Thymus (tissue), 11 donors: Measurements from ENCODE around the gene GSE1. TPM values are rescaled to one million over a fixed set of nuclear protein-coding genes. Genes with fewer than 3 reads are reported as not detected.

Source experiments
- DNase-seq, 9 donors: peaks; one replicate each; pipeline ENCODE4 v3.0.0-alpha.2; 2013; ENCODE audit warnings: low spot score in 9 of 9, low read depth in 6 of 9, missing footprints in 1 of 9
- H3K27ac ChIP-seq, 2 donors: one replicate each; pipeline ENCODE4 v1.5.1; 2013; ENCODE audit warnings: control low read depth in 1 of 2, low read depth in 1 of 2, low read length in 1 of 2, mild to moderate bottlenecking in 1 of 2, moderate library complexity in 1 of 2
- H3K27me3 ChIP-seq, 2 donors: one replicate each; pipeline ENCODE4 v1.5.1; 2013; ENCODE audit warnings: low read length in 1 of 2; ENCODE audit not compliant: control insufficient read depth in 2 of 2, insufficient read depth in 1 of 2
- H3K36me3 ChIP-seq, 2 donors: one replicate each; pipeline ENCODE4 v1.5.1; 2013; ENCODE audit warnings: low read length in 1 of 2, mild to moderate bottlenecking in 1 of 2, moderate library complexity in 1 of 2; ENCODE audit not compliant: control insufficient read depth in 2 of 2, insufficient read depth in 2 of 2
- H3K4me1 ChIP-seq, 2 donors: one replicate each; pipeline ENCODE4 v1.5.1; 2013; ENCODE audit warnings: low read length in 2 of 2; ENCODE audit not compliant: control insufficient read depth in 2 of 2, insufficient read depth in 2 of 2
- H3K4me3 ChIP-seq, 2 donors: one replicate each; pipeline ENCODE4 v1.5.1; 2013; ENCODE audit warnings: low read length in 2 of 2, control low read depth in 1 of 2, mild to moderate bottlenecking in 1 of 2
- H3K9me3 ChIP-seq, 2 donors: one replicate each; pipeline ENCODE4 v1.5.1; 2013; ENCODE audit warnings: low read length in 1 of 2, mild to moderate bottlenecking in 1 of 2; ENCODE audit not compliant: control insufficient read depth in 2 of 2, insufficient read depth in 1 of 2
- WGBS: extraction: QIAGEN DNeasy Blood & Tissue Kit; methylation state at CpG from one replicate; pipeline ENCODE4 v1.1.7; 2013; 5-methylcytosine and 5-hydroxymethylcytosine counted together
- polyA plus RNA-seq: library from polyadenylated mRNA; stranded (reverse); fragments of 200-250 nt; gene quantifications from one replicate; pipeline ENCODE4 v1.2.3, GENCODE V29; 2013
- total RNA-seq: library from RNA; stranded (reverse); fragments of 120-200 nt; gene quantifications from one replicate; pipeline ENCODE4 v1.2.4, GENCODE V29; 2013
- donor health status: healthy.

The GSE1 gene
- total and polyA plus RNA-seq, 2 donors = 29.9 to 32.4 TPM

DNA sequence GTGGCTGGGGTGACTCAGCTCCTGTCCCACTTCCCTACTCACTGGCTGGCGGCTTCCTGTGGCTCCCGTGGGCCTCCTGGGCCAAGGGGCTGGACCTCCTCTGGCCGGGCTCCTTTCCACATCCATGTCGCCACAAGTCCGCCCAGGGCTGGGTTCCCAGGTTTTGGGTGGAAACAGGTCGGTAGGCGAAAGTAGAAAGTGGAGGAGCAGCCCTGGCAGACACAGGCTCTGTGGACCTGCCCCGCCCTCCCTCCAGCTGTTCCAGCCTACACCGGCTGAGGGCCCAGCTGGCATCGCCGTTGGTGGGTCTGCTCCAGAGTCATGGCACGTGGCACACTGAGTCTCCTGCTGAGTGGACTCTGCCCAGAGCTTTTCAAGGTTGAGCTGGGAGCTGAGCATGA lies 28.7 kb downstream of the GSE1 start:
- Histone ChIP-seq H3K9me3 (peaks cover 0 to 4% of the 10 kb centered on the region in 2 donors), H3K27me3 (no peaks in the 10 kb centered on the region), H3K4me3 (no peak overlapping the region), H3K4me1 (peaks cover 0 to 22% of the 10 kb centered on the region in 2 donors), H3K27ac (no peak overlapping the region), H3K36me3 (peaks cover 88 to 94% of the 10 kb centered on the region in 2 donors)
- DNase-seq = no peak
- 94% methylated on average over 12 of the region's 12 CpGs for WGBS

DNA sequence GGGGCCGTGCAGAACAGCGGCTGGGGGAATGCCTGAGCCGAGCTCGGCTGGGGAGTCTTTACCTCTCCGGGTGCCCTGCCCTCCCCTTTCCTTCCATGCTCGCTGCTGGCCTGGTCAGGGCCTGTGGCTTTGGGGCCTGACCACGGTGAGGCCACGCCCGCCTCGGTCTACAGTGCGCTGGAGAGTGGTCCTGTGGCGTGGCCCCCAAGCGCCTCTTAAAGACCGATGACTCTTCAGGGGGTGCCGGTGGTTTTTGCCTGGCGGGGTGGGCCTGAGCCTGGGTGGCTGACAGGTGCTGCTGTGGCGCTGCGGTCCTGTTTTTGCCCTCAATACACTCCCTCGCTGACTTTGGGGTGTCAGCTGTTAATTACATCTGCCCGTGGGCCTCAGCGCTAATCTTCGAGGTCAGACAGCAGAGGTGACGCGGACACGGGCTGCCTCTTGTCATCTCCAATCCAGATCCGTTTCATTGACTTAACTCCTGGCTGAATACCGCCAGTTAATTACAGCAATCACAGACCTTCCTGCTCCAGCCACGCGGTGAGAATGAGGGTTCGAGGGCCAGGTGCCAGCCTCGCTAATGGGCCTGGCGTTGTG lies 29.7 kb downstream of the GSE1 start:
- no peaks in the 10 kb centered on the region for H3K27me3 ChIP-seq
- DNase-seq = no peak
- peaks cover 0 to 21% of the 10 kb centered on the region in 2 donors for H3K4me1 ChIP-seq
- peaks cover 0 to 4% of the 10 kb centered on the region in 2 donors for H3K9me3 ChIP-seq
- no peak overlapping the region for H3K4me3 ChIP-seq
- no peak overlapping the region for H3K27ac ChIP-seq
- peaks cover 87 to 92% of the 10 kb centered on the region in 2 donors for H3K36me3 ChIP-seq
- 95% methylated on average over 32 of the region's 32 CpGs for WGBS

DNA sequence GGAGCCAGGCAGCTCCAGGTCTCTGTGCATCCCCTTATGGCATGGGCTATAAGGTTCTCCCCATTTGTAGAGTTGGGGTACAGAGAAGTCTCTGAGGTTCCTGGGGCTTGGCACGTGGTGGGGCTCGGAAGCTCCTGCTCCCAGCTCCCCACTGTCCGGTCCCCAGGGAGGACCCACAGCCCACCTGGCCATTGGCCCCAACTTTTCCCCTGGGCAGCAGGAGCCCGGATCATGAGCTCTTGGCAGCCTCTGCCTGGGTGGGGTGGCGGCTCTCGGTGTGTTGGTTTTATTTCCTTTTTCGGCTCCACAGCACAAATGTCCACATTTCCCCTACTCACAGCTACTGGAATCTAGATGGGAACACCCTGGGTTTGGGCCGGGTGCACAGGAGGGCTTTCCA lies 30.5 kb downstream of the GSE1 start:
- H3K4me1 ChIP-seq = peaks cover 0 to 17% of the 10 kb centered on the region in 2 donors
- peaks cover 90 to 92% of the 10 kb centered on the region in 2 donors for H3K36me3 ChIP-seq
- 94% methylated on average over 8 of the region's 8 CpGs for WGBS
- DNase-seq = no peak
- no peaks in the 10 kb centered on the region for H3K27me3 ChIP-seq
- H3K9me3 ChIP-seq = peaks cover 0 to 4% of the 10 kb centered on the region in 2 donors
- no peak overlapping the region for H3K4me3 ChIP-seq
- no peak overlapping the region for H3K27ac ChIP-seq

DNA sequence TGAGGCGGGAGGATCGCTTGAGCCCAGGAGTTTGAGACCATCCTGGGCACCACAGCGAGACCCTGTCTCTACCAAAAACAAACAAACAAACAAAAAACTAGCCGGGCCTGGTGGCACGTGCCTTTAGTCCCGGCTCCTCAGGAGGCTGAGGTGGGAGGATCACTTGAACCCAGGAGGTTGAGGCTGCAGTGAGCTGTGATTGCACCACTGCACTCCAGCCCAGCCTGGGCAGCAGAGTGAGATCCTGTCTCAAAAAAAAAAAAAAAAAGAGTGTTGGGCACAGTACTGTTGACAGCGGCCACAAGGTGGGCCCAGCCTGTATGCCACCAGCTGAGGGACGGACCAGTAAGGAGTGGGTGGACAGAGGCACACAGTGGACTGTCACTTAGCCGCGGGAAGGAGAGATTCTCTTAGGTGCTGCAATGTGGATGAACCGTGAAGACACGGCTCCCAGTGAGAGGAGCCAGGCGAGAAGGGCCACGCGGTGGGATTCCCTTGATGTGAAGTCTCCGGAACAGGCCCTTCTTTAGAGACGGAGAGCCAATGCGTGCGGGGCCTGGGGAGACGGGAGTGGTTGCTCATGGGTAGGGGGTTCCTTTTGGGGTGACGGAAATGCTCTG lies 31.1 kb downstream of the GSE1 start:
- no peak overlapping the region for H3K27ac ChIP-seq
- H3K4me1 ChIP-seq = peaks cover 0 to 17% of the 10 kb centered on the region in 2 donors
- peaks cover 90 to 94% of the 10 kb centered on the region in 2 donors for H3K36me3 ChIP-seq
- WGBS = 97% methylated on average over 21 of the region's 21 CpGs
- H3K9me3 ChIP-seq = peaks cover 0 to 5% of the 10 kb centered on the region in 2 donors
- H3K27me3 ChIP-seq = no peaks in the 10 kb centered on the region
- DNase-seq = no peak
- no peak overlapping the region for H3K4me3 ChIP-seq

DNA sequence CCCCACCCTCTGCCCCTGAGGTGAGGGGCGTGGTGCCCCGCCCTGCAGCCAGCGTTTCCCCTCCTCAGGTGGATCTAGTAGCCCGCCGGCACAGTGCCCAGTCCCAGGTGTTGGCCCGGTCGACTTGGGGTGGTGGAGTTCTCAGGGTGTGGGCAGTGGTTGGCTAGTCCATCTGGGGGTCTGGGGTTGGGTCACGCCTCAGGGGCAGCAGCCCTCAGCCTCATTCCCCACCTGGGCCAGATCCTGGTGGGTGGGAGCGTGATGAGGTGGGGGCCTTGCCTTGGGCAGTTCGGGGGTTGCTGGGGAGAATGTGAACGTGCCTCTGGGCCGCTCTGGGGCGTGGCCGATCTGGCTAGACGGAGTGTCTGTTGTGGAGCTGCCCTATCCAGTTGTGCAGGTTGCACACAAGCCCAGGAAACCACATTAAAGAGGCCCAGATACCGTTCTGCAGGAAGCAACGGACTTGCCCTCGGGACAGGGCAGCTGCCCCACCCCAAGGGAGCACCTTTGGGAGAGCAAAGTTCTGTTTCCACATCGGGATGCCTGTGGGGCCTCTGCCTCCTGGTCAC lies 32.0 kb downstream of the GSE1 start:
- Histone ChIP-seq H3K4me1 (peaks cover 0 to 14% of the 10 kb centered on the region in 2 donors), H3K36me3 (peaks cover 90 to 94% of the 10 kb centered on the region in 2 donors), H3K4me3 (no peak overlapping the region), H3K9me3 (peaks cover 0 to 10% of the 10 kb centered on the region in 2 donors), H3K27ac (no peak overlapping the region), H3K27me3 (no peaks in the 10 kb centered on the region)
- WGBS = 82% methylated on average over 19 of the region's 19 CpGs
- no peak for DNase-seq

DNA sequence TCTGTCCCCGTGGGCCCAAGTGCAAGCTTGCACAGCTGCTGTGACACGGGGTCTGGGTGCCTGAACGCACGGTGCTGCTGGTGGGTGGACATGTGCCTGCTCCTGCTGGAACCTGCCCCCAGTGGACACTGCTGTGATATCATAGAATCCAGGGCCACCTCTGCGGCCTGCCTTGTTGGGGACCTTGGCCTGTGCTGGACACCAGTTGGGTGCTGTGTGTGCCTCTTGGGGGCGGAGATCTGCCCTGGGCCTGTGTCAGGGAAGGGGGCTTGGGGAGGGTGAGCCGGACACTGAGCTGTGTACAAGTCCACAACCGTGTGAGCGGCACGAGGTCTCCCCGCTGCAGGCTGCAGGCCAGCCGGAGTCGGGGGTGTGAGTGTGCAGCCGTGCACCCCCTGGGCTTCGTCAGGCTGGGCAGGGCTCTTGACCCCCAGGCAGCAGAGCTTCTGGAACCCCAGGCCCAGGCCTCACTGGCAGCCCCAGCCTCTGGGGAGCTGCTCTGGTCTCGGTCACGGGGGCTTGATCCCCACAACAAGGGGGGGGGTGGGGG lies 33.3 kb downstream of the GSE1 start:
- Histone ChIP-seq H3K27ac (no peak overlapping the region), H3K4me3 (no peak overlapping the region), H3K9me3 (peaks cover 1 to 14% of the 10 kb centered on the region in 2 donors), H3K27me3 (no peaks in the 10 kb centered on the region), H3K36me3 (peaks cover 88 to 94% of the 10 kb centered on the region in 2 donors), H3K4me1 (peaks cover 5 to 19% of the 10 kb centered on the region in 2 donors)
- 96% methylated on average over 17 of the region's 17 CpGs for WGBS
- DNase-seq = no peak

DNA sequence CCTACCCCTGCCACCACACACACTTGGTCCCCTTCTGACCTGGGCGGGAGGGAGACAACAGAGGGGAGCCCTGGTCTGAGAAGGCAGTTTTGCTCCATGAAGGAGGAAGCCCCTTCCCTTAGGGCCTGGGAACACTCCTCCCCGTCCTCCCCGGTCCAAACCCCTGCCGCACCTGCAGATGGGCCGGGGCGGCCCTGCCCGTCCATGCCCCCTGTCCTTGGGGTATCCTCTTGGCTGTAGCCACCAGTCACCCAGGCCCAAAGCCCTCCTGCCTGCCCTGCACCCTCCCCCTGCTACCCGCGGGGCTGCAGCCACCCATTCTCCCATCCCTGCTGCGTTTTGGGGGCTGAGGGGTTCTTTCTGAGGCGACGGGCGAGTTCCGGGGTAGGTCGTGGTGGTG lies 33.9 kb downstream of the GSE1 start:
- no peak for DNase-seq
- WGBS = 96% methylated on average over 15 of the region's 15 CpGs
- Histone ChIP-seq H3K4me3 (no peak overlapping the region), H3K36me3 (peaks cover 88 to 95% of the 10 kb centered on the region in 2 donors), H3K4me1 (peaks cover 6 to 16% of the 10 kb centered on the region in 2 donors), H3K9me3 (peaks cover 1 to 14% of the 10 kb centered on the region in 2 donors), H3K27ac (no peak overlapping the region), H3K27me3 (no peaks in the 10 kb centered on the region)

DNA sequence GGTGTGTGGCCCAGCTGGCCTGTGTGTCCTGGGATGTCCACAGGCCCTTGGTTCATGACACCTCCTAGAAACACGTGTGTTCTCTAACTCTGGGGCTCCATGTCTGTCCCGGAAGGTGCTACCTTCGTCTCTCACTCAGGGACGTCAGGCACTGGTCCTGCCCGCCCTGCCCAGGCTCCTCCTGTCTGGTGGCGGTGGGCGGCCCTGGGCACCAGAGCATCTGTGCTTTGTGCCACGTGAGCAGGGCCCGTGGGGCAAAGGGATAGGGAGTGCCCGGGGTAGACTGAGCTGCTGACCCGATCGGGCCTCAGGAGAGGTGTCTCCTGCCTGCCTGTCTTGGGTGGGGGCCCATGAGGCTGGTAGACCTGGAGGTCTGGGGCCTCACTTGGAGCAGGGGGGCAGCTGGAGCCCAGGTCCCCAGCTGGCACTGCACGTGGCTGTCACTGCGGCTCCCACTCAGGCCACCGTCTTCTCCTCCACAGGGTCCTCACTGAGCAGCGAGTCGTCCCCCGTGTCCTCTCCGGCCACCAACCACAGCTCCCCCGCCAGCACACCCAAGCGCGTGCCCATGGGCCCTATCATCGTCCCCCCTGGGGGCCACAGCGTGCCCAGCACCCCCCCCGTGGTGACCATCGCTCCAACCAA lies 35.1 kb downstream of the GSE1 start:
- peaks cover 1 to 9% of the 10 kb centered on the region in 2 donors for H3K9me3 ChIP-seq
- H3K36me3 ChIP-seq = peaks cover 79 to 95% of the 10 kb centered on the region in 2 donors
- no peaks in the 10 kb centered on the region for H3K27me3 ChIP-seq
- no peak for DNase-seq
- peaks cover 6 to 14% of the 10 kb centered on the region in 2 donors for H3K4me1 ChIP-seq
- WGBS = 97% methylated on average over 26 of the region's 26 CpGs
- H3K4me3 ChIP-seq = no peak overlapping the region
- H3K27ac ChIP-seq = no peak overlapping the region

DNA sequence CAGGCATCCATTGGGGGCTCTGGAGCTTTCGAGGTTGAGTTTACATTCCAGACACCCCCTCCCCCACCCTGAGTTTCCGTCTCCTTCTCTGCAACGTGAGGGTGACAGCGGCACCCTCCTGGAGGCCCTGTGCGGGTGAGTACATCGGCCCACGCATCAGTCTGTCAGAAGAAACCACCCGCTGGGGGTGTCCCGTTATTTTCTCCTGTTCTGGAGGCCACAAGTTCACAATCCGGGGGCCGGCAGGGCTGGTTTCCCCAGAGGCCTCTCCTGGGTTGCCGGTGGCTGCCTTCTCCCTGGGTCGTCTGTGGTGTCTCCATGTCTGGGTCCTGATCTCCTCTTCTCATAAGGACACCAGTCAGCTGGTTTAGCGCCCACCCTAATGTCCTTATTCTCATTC lies 35.7 kb downstream of the GSE1 start:
- Histone ChIP-seq H3K4me3 (no peak overlapping the region), H3K27me3 (no peaks in the 10 kb centered on the region), H3K36me3 (peaks cover 80 to 95% of the 10 kb centered on the region in 2 donors), H3K4me1 (peaks cover 6 to 11% of the 10 kb centered on the region in 2 donors), H3K9me3 (peaks cover 1 to 9% of the 10 kb centered on the region in 2 donors), H3K27ac (no peak overlapping the region)
- 98% methylated on average over 14 of the region's 14 CpGs for WGBS
- DNase-seq = no peak
